ENCODE measurements around the gene XPNPEP3.
"Not testable (repeated sequence)": the region's sequence is repeated elsewhere in the genome, so short reads cannot be mapped to it uniquely, and the experiment has no call there.

XPNPEP3 gene

GRCh38 chr22:40856513-40857308 lies at the start of gene XPNPEP3, which contains the start of gene ST13:
Gene XPNPEP3, plus strand, starts transcription at chr22:40857148. Its CDS starts 34 bp downstream, at chr22:40857182.
Gene ST13, minus strand, starts transcription at chr22:40856639. Its CDS starts 99 bp downstream, at chr22:40856540.
- peak; percentile 91 to 95 (median 93) for DNase-seq (ENCODE audit: low read depth in 3 of 3)

- DNase-seq (ENCODE audit: low read depth in 3 of 3): no peak
Measured at GRCh38 chr22:40808018-40808841, 48.7 kb upstream of the XPNPEP3 start.

- no peak for DNase-seq (ENCODE audit: low read depth in 3 of 3)
Measured at GRCh38 chr22:40813912-40814315, 43.0 kb upstream of the XPNPEP3 start.

- DNase-seq (ENCODE audit: low read depth in 3 of 3): no peak
Measured at GRCh38 chr22:40817737-40818136, 39.2 kb upstream of the XPNPEP3 start.

- peak in 1 of 3 donors; percentile 0 for DNase-seq (ENCODE audit: low read depth in 3 of 3)
Measured at GRCh38 chr22:40818192-40818746, 38.7 kb upstream of the XPNPEP3 start.

- DNase-seq (ENCODE audit: low read depth in 3 of 3): peak; percentile 72 to 89 (median 75)
Measured at GRCh38 chr22:40818747-40819598, 38.0 kb upstream of the XPNPEP3 start, which contains the start of gene SLC25A17. Gene SLC25A17, minus strand, starts transcription at chr22:40819346. Its CDS starts 98 bp downstream, at chr22:40819248.

GRCh38 chr22:40819599-40820140 lies 37.3 kb upstream of the XPNPEP3 start:
- peak in 1 of 3 donors; percentile 0 for DNase-seq (ENCODE audit: low read depth in 3 of 3)

- no peak for DNase-seq (ENCODE audit: low read depth in 3 of 3)
Measured at GRCh38 chr22:40823426-40823825, 33.5 kb upstream of the XPNPEP3 start.

- not testable (repeated sequence) for DNase-seq (ENCODE audit: low read depth in 3 of 3)
Measured at GRCh38 chr22:40826292-40826691, 30.7 kb upstream of the XPNPEP3 start.

- DNase-seq (ENCODE audit: low read depth in 3 of 3): no peak
Measured at GRCh38 chr22:40826984-40827741, 29.8 kb upstream of the XPNPEP3 start.

- DNase-seq (ENCODE audit: low read depth in 3 of 3): no peak
Measured at GRCh38 chr22:40829131-40829530, 27.8 kb upstream of the XPNPEP3 start.

- DNase-seq (ENCODE audit: low read depth in 3 of 3): no peak
Measured at GRCh38 chr22:40834619-40835018, 22.3 kb upstream of the XPNPEP3 start.

GRCh38 chr22:40838486-40838885 lies 18.5 kb upstream of the XPNPEP3 start:
- no peak for DNase-seq (ENCODE audit: low read depth in 3 of 3)

GRCh38 chr22:40844951-40845350 lies 12.0 kb upstream of the XPNPEP3 start:
- no peak for DNase-seq (ENCODE audit: low read depth in 3 of 3)

GRCh38 chr22:40845816-40846215 lies 11.1 kb upstream of the XPNPEP3 start:
- DNase-seq (ENCODE audit: low read depth in 3 of 3): not testable (repeated sequence)

- DNase-seq (ENCODE audit: low read depth in 3 of 3): no peak
Measured at GRCh38 chr22:40853333-40853732, 3.6 kb upstream of the XPNPEP3 start.

- no peak for DNase-seq (ENCODE audit: low read depth in 3 of 3)
Measured at GRCh38 chr22:40853961-40854360, 3.0 kb upstream of the XPNPEP3 start.

- DNase-seq (ENCODE audit: low read depth in 3 of 3): peak in 1 of 3 donors; percentile 1
Measured at GRCh38 chr22:40855071-40855978, 1.6 kb upstream of the XPNPEP3 start.

GRCh38 chr22:40855979-40856512 lies 902 bp upstream of the XPNPEP3 start:
- DNase-seq (ENCODE audit: low read depth in 3 of 3): peak in 1 of 3 donors; percentile 24
